Measurements from ENCODE around the gene OR6F1.

Gene OR6F1

DNA sequence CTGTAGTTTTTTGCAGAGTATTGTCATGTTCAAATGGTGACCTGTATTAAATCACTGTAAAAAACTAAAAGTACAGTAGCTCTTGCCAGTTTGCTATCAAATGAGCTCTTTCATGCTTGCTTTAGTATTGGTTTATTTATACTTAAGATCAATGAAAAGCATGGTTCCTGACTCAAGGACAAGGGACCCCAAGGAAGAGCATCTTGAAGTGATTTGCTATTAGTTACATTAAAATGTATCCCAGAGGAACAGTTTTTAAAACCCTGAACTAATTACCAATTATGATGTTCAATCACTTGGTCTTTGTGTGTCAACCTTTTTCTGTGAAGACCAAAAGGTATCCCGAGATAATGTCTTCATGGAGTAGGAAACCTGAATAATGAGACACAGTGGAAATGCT, 36.8 kb downstream of the OR6F1 start, which contains the start of gene OR13G1:
TSS of gene OR13G1 (minus strand) at position 101 of the 400 bp plus-strand sequence. CDS start 6,698 bp downstream, outside the sequence.
- Mint-ChIP-seq H3K27me3 (peaks cover under 1% of the 10 kb centered on the region), H3K36me3 (no peaks in the 10 kb centered on the region), H3K4me1 (no peaks in the 10 kb centered on the region), H3K4me3 (no peak within 1 kb of the TSS), H3K27ac (no peak within 1 kb of the TSS), H3K9me3 (no peaks in the 10 kb centered on the region)

DNA sequence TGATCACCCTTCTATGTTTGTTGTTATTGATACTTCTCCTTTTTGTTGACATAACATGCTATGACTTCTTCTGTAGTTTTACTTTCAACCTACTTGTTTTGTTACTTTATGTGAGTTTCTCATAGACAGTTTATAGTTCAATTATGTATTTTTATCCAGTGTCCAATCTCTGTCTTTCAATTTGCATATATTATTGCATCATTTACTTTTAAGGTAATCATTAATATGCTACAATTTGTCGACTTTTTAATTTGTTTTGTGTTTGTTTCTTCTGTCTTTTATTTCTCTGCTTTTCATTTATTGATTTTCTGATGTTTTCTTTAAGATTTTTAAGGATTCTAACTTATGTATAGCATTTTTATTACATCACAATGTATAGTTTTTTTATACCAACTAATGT, 47.2 kb downstream of the OR6F1 start:
- H3K27me3 Mint-ChIP-seq: no peaks in the 10 kb centered on the region
- H3K4me3 Mint-ChIP-seq: no peak overlapping the region
- H3K36me3 Mint-ChIP-seq: no peaks in the 10 kb centered on the region
- H3K4me1 Mint-ChIP-seq: no peaks in the 10 kb centered on the region
- peaks cover 6% of the 10 kb centered on the region for H3K9me3 Mint-ChIP-seq
- no peak overlapping the region for H3K27ac Mint-ChIP-seq

Measured in activated naive CD4-positive, alpha-beta T cell treated with anti-CD3 and anti-CD28 coated beads, Interleukin-2, amount 50 U/mL, for 24 hours (primary cell).